Panc1 (cell line): Measurements from ENCODE around the gene FYCO1. TPM values are rescaled to one million over a fixed set of nuclear protein-coding genes. Genes with fewer than 3 reads are reported as not detected.

Experiments
- ATAC-seq: fragments of 200-7000 bp; cut with Tn5 transposase; 2 replicates; pipeline ENCODE4 v1.9.1; 2020; ENCODE audit warnings: mild to moderate bottlenecking, moderate library complexity
- BruUV-seq: library from RNA; stranded (reverse); fragments of 400-500 nt; replicated peaks from 2 replicates; lab custom pipeline; 2021; lab: Mats Ljungman, UMichigan
- CTCF ChIA-PET: fragments of 300-600 bp; sonication (Branson Sonifier 250); formaldehyde crosslinking; loops from one replicate; lab custom pipeline; 2022; ENCODE audit warnings: antibody characterized with exemption; lab: Charles Lee
- POLR2A ChIA-PET: fragments of 300-600 bp; sonication (Branson Sonifier 250); formaldehyde crosslinking; loops from one replicate; lab custom pipeline; 2022; ENCODE audit warnings: antibody characterized with exemption; lab: Charles Lee
- DNase-seq: peaks from one replicate; pipeline ENCODE4 v3.0.0-alpha.2; 2010; ENCODE audit warnings: low read depth, low spot score
- H3K27ac ChIP-seq: 2 replicates; pipeline ENCODE4 v1.5.1; 2011; ENCODE audit warnings: mild to moderate bottlenecking, low read length, inconsistent platforms
- H3K27me3 ChIP-seq: fragments of 200-500 bp; sonication (Bioruptor generic); 2 replicates; pipeline ENCODE4 v1.6.0; 2014; ENCODE audit warnings: low read length, inconsistent platforms; ENCODE audit not compliant: control insufficient read depth, insufficient read depth
- H3K36me3 ChIP-seq: fragments of 200-500 bp; sonication (Bioruptor generic); 2 replicates; pipeline ENCODE4 v1.5.1; 2014; ENCODE audit warnings: inconsistent platforms, mild to moderate bottlenecking, low read length, moderate library complexity; ENCODE audit not compliant: control insufficient read depth, insufficient read depth
- H3K4me1 ChIP-seq: 2 replicates; pipeline ENCODE4 v1.5.1; 2011; ENCODE audit warnings: inconsistent platforms, mild to moderate bottlenecking, low read length, moderate library complexity; ENCODE audit not compliant: control insufficient read depth, insufficient read depth
- H3K4me3 ChIP-seq, 2 experiments: 2 replicates each; pipeline ENCODE4 v1.5.1; 2011 to 2012; ENCODE audit warnings: low read depth in 2 of 2, low read length in 2 of 2, mild to moderate bottlenecking in 2 of 2, inconsistent platforms in 1 of 2, moderate library complexity in 1 of 2
- H3K9me3 ChIP-seq: fragments of 200-500 bp; sonication (Bioruptor generic); 2 replicates; pipeline ENCODE4 v1.5.1; 2014; ENCODE audit warnings: low read depth, mild to moderate bottlenecking, inconsistent platforms, low read length, moderate library complexity; ENCODE audit not compliant: control insufficient read depth, insufficient read depth
- POLR2AphosphoS5 ChIP-seq: IDR thresholded peaks from 2 replicates; pipeline ENCODE4 v1.6.1; 2012; ENCODE audit warnings: mild to moderate bottlenecking, low read depth, low read length, moderate library complexity
- SIN3A ChIP-seq: IDR thresholded peaks from 2 replicates; pipeline ENCODE4 v1.6.1; 2012; ENCODE audit warnings: low read depth, mild to moderate bottlenecking, low read length, moderate library complexity, borderline replicate concordance; ENCODE audit not compliant: insufficient read depth
- TCF7L2 ChIP-seq: IDR thresholded peaks from 2 replicates; pipeline ENCODE4 v1.6.1; 2011; ENCODE audit warnings: mild to moderate bottlenecking, low read depth, low read length, inconsistent platforms
- in situ Hi-C: cut with HindIII; loops from 2 replicates; pipeline ENCODE4 v1.10.0; 2016; ENCODE audit warnings: low sequenced_read_pairs, low pct_unique_long_range_greater_than_20kb
- intact Hi-C: fragments of 100-400 bp; cut with micrococcal nuclease; formaldehyde crosslinking; loops from one replicate; pipeline ENCODE4 v1.10.0; 2022; ENCODE audit not compliant: unreplicated experiment
- total RNA-seq: library from RNA; stranded (reverse); gene quantifications from one replicate; pipeline ENCODE4 v1.2.1, GENCODE V29; 2021; ENCODE audit not compliant: unreplicated experiment
- TF ChIP-seq, protein P1 (sequence below): fragments of 450-650 bp; IDR thresholded peaks from 2 replicates; pipeline ENCODE4 v1.5.1; 2017; ENCODE audit warnings: mild to moderate bottlenecking
- TF ChIP-seq, protein P2 (sequence below), 2 experiments: IDR thresholded peaks; 2 replicates each; pipeline ENCODE4 v1.6.1; 2011 to 2012; ENCODE audit warnings: low read depth in 2 of 2, control low read depth in 1 of 2, low read length in 1 of 2, mild to moderate bottlenecking in 1 of 2, moderate library complexity in 1 of 2; ENCODE audit not compliant: insufficient read depth in 1 of 2

The FYCO1 gene
- total RNA-seq, 1 experiment from 2014 or later, result 8.7 TPM

DNA sequence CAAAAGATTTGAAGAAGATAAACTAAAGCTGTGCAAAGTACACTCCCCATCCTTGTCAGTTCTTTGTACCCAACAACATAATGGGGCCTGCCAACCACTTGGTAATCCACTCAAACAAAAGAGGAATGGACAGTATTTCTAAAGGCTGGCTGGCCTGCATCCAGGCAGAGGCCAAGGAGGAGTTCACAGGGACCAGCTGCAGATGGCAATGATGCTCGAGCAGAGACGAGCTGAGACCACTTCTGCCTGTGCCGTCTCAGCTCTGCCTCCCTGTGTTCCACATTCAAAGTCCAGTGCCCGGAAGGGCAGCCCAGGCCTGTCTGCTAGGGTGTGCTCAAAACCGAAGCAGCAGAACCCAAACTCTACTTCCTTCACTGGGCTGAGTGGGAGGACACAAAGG lies 38.0 kb downstream of the FYCO1 start:
- ATAC-seq, result no peak
- in situ Hi-C loops (no loop called here), intact Hi-C loops (no loop called here)
- no peaks in the 10 kb centered on the region for H3K27me3 ChIP-seq
- no TSS peak for BruUV-seq
- H3K36me3 ChIP-seq, result no peaks in the 10 kb centered on the region; the same call in 1 of the 2 replicates
- no peaks in the 10 kb centered on the region for H3K9me3 ChIP-seq
- H3K27ac ChIP-seq, result no peak overlapping the region
- no peaks in the 10 kb centered on the region for H3K4me1 ChIP-seq
- CTCF ChIA-PET, result no interaction called here
- POLR2A ChIA-PET, result no interaction called here
- no peak overlapping the region for H3K4me3 ChIP-seq
- no peak for DNase-seq
- TF ChIP-seq, protein P1, sequence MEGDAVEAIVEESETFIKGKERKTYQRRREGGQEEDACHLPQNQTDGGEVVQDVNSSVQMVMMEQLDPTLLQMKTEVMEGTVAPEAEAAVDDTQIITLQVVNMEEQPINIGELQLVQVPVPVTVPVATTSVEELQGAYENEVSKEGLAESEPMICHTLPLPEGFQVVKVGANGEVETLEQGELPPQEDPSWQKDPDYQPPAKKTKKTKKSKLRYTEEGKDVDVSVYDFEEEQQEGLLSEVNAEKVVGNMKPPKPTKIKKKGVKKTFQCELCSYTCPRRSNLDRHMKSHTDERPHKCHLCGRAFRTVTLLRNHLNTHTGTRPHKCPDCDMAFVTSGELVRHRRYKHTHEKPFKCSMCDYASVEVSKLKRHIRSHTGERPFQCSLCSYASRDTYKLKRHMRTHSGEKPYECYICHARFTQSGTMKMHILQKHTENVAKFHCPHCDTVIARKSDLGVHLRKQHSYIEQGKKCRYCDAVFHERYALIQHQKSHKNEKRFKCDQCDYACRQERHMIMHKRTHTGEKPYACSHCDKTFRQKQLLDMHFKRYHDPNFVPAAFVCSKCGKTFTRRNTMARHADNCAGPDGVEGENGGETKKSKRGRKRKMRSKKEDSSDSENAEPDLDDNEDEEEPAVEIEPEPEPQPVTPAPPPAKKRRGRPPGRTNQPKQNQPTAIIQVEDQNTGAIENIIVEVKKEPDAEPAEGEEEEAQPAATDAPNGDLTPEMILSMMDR, result no peak
- no peak for TF ChIP-seq TCF7L2
- TF ChIP-seq, protein P2, sequence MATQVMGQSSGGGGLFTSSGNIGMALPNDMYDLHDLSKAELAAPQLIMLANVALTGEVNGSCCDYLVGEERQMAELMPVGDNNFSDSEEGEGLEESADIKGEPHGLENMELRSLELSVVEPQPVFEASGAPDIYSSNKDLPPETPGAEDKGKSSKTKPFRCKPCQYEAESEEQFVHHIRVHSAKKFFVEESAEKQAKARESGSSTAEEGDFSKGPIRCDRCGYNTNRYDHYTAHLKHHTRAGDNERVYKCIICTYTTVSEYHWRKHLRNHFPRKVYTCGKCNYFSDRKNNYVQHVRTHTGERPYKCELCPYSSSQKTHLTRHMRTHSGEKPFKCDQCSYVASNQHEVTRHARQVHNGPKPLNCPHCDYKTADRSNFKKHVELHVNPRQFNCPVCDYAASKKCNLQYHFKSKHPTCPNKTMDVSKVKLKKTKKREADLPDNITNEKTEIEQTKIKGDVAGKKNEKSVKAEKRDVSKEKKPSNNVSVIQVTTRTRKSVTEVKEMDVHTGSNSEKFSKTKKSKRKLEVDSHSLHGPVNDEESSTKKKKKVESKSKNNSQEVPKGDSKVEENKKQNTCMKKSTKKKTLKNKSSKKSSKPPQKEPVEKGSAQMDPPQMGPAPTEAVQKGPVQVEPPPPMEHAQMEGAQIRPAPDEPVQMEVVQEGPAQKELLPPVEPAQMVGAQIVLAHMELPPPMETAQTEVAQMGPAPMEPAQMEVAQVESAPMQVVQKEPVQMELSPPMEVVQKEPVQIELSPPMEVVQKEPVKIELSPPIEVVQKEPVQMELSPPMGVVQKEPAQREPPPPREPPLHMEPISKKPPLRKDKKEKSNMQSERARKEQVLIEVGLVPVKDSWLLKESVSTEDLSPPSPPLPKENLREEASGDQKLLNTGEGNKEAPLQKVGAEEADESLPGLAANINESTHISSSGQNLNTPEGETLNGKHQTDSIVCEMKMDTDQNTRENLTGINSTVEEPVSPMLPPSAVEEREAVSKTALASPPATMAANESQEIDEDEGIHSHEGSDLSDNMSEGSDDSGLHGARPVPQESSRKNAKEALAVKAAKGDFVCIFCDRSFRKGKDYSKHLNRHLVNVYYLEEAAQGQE (IDR thresholded peaks at IDR 0.05; ENCODE audit: insufficient read depth in 1 of 2, low read depth in 2 of 2, low read length in 1 of 2), result no peak

DNA sequence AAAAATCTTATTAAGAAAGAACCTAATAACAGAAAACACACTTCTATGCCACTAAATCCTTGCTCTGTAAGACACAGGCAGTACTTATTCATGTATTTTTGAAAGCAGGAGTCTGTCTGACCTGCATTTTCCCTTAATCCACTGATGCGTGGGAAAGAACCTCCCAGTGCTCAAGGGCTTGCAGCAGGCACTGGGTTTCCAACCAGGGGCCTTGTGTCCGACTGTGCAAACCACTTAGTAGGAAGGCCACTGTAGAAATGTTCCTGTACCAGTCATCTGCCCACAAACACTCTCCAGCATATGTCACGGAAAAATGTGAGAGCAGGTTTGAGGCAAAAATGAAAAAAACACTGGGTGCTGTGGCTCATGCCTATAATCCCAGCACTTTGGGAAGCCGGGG lies 39.9 kb downstream of the FYCO1 start:
- H3K27me3 ChIP-seq, result no peaks in the 10 kb centered on the region
- intact Hi-C loops, result no loop called here
- ChIA-PET POLR2A (no interaction called here), CTCF (no interaction called here)
- no peak overlapping the region for H3K4me3 ChIP-seq
- DNase-seq, result no peak
- no peak overlapping the region for H3K27ac ChIP-seq
- H3K4me1 ChIP-seq, result no peaks in the 10 kb centered on the region
- TF ChIP-seq SIN3A (no peak), POLR2AphosphoS5 (no peak), TCF7L2 (no peak)
- TF ChIP-seq, protein P1, result no peak
- TF ChIP-seq, protein P2 (IDR thresholded peaks at IDR 0.05; ENCODE audit: insufficient read depth in 1 of 2, low read depth in 2 of 2, low read length in 1 of 2), result no peak
- BruUV-seq, result no TSS peak
- in situ Hi-C loops, result no loop called here
- no peak for ATAC-seq
- no peaks in the 10 kb centered on the region; the same call in 1 of the 2 replicates for H3K36me3 ChIP-seq
- H3K9me3 ChIP-seq, result no peaks in the 10 kb centered on the region
